GM19328 (cell line): ENCODE data around the gene SPG21.
"Not testable (repeated sequence)": the region's sequence is repeated elsewhere in the genome, so short reads cannot be mapped to it uniquely, and the experiment has no call there.

Source experiments
- ATAC-seq: cut with Tn5 transposase; IDR thresholded peaks from one replicate; pipeline ENCODE4 v1.9.1; 2021; ENCODE audit warnings: mild to moderate bottlenecking, moderate library complexity; ENCODE audit not compliant: unreplicated experiment

The SPG21 gene

GRCh38 chr15:64989416-64990167 lies at the start of gene SPG21:
Gene SPG21 (minus strand): TSS chr15:64989914. CDS start chr15:64983569, 6,345 bp downstream.
- ATAC-seq: peak; percentile 95

GRCh38 chr15:65038836-65039235 lies 49.1 kb upstream of the SPG21 start:
- ATAC-seq: no peak

GRCh38 chr15:65038428-65038827 lies 48.7 kb upstream of the SPG21 start:
- ATAC-seq: no peak

GRCh38 chr15:65037309-65037708 lies 47.6 kb upstream of the SPG21 start:
- ATAC-seq: no peak

DNA sequence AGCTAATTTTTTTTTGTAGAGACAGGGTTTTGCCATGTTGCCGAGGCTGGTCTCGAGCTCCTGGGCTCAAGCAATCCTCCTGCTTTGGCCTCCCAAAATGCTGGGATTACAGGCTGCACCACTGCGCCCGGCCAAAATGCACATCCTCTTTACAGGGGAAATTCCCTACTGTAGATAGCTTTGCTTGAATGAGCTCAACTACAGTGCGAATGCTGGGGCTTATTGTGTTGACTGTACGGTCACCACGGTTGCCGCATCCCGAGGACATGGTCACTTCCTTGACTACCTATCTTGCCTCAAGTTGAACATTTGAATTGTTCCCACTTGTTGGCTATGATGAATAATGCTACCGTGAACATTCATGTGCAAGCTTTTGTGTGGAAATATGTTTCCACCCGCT lies 45.0 kb upstream of the SPG21 start:
- no peak for ATAC-seq

DNA sequence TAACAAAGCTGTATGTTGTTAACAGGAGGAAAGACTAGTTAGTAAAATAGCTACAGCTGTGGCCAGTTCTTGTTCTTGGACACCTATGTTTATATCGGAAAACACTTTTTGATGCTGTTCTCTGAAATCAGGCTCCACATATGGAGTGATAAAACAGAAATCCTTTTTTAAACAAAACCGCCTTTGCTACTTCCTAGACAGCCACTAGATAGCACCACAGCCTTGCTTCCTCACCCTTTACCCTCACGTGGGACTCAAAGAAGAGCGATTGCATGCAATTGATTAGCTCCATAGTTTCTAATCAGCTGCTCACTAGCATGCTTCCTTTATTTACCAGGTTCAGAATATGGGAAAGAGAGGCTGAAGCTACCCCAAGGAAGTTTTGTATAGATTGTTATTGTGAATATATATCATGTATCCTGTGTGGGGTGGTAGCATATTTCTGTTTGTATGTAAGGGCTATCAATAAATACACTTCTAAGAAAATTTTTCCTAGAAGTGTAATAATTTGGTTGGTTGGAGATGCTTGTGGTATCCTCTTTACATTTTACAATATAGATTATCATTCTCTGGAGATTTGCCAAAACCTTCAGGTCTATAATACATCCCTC lies 44.0 kb upstream of the SPG21 start:
- ATAC-seq: no peak

DNA sequence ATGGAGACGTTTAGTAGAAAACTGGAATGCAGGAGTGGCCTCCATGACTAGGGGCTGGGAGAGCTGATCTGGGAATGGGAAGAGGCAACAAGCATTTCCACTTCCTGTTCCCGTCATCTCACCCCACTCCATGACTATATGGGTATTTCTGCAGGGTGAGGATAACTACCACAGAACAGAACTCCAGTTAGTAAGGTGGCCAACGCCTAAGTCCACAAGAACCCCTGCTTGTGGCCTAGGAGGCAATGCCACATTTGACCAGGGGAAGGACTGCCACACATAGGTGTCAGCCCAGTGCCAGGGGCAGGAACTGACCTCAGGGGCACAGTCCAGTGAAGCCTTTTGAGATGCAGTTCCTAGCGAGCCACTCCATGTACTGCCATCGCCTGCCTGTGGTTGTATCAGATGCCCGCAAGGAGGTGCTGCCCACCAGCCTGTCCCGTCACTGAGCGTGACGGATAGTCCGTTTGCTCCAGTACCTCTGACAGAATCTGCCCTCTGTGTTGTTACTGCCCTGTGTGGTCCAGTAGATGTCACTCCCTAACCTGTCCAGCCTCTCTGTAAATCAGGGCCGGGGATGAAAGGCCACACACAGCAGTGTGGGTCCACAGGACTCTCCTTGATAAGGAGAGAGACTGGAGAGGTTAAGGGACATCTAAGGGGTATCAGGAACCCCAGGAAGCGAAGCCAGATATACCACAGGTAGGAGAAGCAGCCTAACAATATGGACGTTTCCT lies 43.3 kb upstream of the SPG21 start:
- ATAC-seq: no peak

GRCh38 chr15:65029736-65030208 lies 40.1 kb upstream of the SPG21 start:
- no peak for ATAC-seq

- ATAC-seq: peak; percentile 69
Observed at GRCh38 chr15:65028921-65029735, 39.4 kb upstream of the SPG21 start, which contains the start of gene MTFMT. Gene MTFMT (minus strand): TSS chr15:65029639. CDS start chr15:65029613, 26 bp downstream.

DNA sequence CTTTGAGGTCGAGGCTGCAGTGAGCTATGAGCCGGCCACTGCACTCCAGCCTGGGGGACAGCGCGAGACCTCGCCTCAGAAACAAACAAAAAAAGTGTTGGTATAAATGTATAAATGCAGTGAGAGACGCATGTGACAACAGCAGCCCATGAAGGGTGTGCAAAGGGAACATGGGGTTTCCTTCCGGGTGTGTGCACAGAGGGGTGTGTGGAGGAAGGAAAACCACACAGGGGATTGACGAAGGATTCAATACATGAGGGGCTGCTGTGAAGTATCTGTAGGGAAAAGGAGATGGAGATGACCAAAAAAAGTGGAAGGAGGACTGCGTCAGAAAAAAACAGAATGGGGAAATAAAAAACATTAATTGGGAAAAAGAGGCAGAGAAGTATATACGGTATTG lies 38.6 kb upstream of the SPG21 start:
- no peak for ATAC-seq

DNA sequence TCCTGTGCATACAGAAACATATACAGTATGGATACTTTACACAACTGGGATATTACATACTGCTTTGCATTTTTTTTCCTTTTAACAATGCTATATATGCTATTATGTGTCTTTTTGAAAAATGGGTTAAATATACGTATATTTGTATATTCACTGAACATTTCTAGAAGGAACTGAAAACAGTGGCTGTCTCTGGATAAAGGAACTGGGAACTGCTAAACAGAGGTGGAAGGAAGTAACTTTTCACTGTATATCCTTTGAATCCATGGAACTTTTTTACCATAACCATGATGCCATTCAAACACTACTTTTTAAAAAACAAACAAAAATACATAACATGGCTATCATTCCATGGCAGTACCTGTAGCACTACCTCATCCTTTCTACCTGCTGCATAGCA lies 37.9 kb upstream of the SPG21 start:
- ATAC-seq: no peak

DNA sequence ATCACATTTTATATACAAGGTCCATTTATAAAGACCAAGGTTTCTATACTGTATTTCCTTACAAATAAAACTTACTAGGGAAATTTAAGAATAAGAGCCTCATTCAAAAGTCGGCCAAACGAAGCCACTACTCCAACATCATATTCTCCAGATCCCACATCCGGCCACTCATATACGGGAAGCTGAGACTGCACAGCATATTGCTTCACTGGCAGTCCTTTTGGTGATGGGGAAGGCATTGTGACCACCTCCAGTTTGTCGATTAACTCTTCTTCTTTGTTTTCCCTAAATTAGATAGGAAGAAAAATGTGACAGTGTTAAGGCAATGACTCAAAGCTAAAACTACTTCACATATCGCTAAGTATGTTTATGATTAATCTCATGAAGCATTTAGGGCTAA lies 37.0 kb upstream of the SPG21 start:
- ATAC-seq: no peak

GRCh38 chr15:65021488-65021887 lies 31.8 kb upstream of the SPG21 start:
- no peak for ATAC-seq

GRCh38 chr15:65020419-65020818 lies 30.7 kb upstream of the SPG21 start:
- no peak for ATAC-seq

- not testable (repeated sequence) for ATAC-seq
Observed at GRCh38 chr15:65011198-65011597, 21.5 kb upstream of the SPG21 start.

DNA sequence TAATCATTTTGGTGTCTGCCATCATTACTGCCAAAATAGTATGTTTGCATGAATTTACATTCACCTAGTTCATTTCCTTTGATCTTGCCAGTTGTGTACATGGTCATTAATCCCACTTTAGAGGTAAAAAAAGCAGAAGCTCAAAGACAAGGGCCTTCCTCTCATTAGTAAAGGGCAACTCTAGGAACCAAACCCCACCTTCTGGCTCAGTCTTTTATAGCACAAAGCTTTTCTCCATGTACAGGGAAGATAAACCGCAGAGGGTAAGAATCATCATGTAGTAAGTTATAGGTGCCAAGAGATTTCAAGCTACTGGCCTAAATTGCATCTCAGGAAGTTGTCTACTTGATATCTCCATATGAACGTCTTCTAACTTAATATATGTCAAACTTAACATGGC lies 19.3 kb upstream of the SPG21 start:
- ATAC-seq: no peak

GRCh38 chr15:65006876-65007275 lies 17.2 kb upstream of the SPG21 start:
- ATAC-seq: no peak

- no peak for ATAC-seq
Observed at GRCh38 chr15:65004993-65005392, 15.3 kb upstream of the SPG21 start.

- ATAC-seq: no peak
Observed at GRCh38 chr15:64997745-64998375, 8.1 kb upstream of the SPG21 start.

DNA sequence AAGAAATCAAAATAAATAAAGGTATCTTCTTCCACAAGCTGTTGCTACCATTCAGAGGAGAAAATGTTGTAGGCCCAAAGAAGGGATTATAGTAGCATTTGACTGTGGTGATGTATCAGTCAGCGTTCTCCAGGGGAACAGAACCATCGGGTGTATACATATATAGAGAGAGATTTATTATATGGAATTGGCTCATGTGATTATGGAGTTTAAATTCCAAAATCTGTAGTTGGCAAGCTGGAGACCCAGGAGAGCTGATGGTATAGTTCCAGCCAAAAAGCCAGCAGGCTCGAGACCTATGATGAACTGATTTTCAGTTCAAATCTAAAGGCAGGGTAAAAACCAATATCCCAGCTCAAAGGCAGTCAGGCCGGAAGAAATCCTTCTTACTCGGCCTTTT lies 7.4 kb upstream of the SPG21 start:
- no peak for ATAC-seq
